Ascending aorta (tissue), 2 donors: ENCODE data around the gene RALGPS2. TPM values are rescaled to one million over a fixed set of nuclear protein-coding genes. Genes with fewer than 3 reads are reported as not detected.

ENCODE experiments used
- DNase-seq, 2 donors: peaks; one replicate each; pipeline ENCODE4 v3.0.0-alpha.2; 2019; ENCODE audit warnings: low spot score in 2 of 2
- H3K27ac ChIP-seq, 2 donors: fragments of 200-600 bp; sonication (generic); one replicate each; pipeline ENCODE4 v1.5.1; 2016 to 2017; ENCODE audit warnings: mild to moderate bottlenecking in 1 of 2
- H3K27me3 ChIP-seq: fragments of 200-600 bp; sonication (generic); one replicate; pipeline ENCODE4 v1.5.1; 2017
- H3K36me3 ChIP-seq, 2 donors: fragments of 200-600 bp; sonication (generic); one replicate each; pipeline ENCODE4 v1.5.1; 2016
- H3K4me1 ChIP-seq, 2 donors: fragments of 200-600 bp; sonication (generic); one replicate each; pipeline ENCODE4 v1.5.1; 2016 to 2017; ENCODE audit warnings: mild to moderate bottlenecking in 1 of 2
- H3K4me3 ChIP-seq, 2 donors: fragments of 200-600 bp; sonication (generic); one replicate each; pipeline ENCODE4 v1.5.1; 2016 to 2017; ENCODE audit warnings: mild to moderate bottlenecking in 1 of 2
- H3K9me3 ChIP-seq, 2 donors: fragments of 200-600 bp; sonication (generic); one replicate each; pipeline ENCODE4 v1.5.1; 2016
- intact Hi-C: fragments of 100-400 bp; cut with DNase I; formaldehyde crosslinking; loops from one replicate; pipeline ENCODE4 v1.15.1; 2023
- total RNA-seq: library from RNA; depleted of rRNA; stranded (reverse); fragments of >200 nt; gene quantifications from one replicate; pipeline ENCODE4 v1.1.0, GENCODE V29; 2016
- TF ChIP-seq, protein P1 (sequence below), 3 experiments: fragments of 200-600 bp in 2 of 3; fragments of 450-650 bp in 1 of 3; sonication (generic) in 2 of 3; IDR thresholded peaks; one replicate each; pipeline ENCODE4 v1.5.1; 2016 to 2019; ENCODE audit warnings: antibody characterized with exemption in 3 of 3, mild to moderate bottlenecking in 1 of 3, moderate library complexity in 1 of 3

Gene RALGPS2
- total RNA-seq, 1 donor from 2014 or later: 2.2 TPM

DNA sequence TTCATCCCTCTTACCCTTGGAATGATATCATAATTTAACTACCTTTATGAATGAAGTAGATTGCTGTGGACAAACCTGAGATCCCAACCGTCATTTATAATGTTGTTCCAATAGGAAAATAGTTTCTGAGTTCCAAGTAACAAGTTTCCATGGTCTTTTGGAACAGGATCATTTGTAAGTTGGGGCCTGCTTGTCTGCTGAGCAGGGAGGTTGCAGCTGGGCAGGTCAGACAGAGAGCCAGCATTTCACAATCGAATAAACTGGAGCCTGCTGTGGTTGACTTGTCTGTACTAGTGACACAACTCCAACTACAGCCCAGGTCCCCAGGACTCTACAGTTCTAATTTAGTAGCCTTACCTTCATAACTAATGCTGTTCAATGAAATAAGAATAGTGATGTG lies 18.6 kb upstream of the RALGPS2 start:
- H3K9me3 ChIP-seq: no peaks in the 10 kb centered on the region
- H3K4me1 ChIP-seq: no peaks in the 10 kb centered on the region
- H3K36me3 ChIP-seq: no peaks in the 10 kb centered on the region
- TF ChIP-seq, protein P1, sequence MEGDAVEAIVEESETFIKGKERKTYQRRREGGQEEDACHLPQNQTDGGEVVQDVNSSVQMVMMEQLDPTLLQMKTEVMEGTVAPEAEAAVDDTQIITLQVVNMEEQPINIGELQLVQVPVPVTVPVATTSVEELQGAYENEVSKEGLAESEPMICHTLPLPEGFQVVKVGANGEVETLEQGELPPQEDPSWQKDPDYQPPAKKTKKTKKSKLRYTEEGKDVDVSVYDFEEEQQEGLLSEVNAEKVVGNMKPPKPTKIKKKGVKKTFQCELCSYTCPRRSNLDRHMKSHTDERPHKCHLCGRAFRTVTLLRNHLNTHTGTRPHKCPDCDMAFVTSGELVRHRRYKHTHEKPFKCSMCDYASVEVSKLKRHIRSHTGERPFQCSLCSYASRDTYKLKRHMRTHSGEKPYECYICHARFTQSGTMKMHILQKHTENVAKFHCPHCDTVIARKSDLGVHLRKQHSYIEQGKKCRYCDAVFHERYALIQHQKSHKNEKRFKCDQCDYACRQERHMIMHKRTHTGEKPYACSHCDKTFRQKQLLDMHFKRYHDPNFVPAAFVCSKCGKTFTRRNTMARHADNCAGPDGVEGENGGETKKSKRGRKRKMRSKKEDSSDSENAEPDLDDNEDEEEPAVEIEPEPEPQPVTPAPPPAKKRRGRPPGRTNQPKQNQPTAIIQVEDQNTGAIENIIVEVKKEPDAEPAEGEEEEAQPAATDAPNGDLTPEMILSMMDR (IDR thresholded peaks at IDR 0.05): no peak
- intact Hi-C loops: no loop called here
- no peak overlapping the region for H3K4me3 ChIP-seq
- H3K27me3 ChIP-seq: no peaks in the 10 kb centered on the region
- DNase-seq: no peak
- no peak overlapping the region for H3K27ac ChIP-seq

DNA sequence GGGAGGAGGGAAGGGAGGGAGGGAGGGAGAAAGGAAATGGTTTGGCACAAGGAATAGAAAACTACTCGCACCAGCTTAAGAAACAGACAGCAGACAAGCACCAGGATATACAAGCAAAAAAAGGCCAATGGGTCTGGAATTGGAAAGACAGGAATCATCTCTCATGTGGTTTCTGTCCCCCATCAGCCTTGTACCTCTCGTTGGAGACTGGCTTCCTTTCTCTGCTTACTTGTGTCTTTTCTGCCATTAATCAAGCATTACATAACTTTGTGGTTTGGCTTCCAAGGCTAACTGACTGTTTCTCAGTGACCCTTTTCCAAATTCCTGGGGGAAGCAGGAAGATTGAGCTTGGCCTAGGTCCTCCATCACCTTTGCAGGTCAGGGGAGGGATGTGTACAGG lies 11.8 kb upstream of the RALGPS2 start:
- H3K36me3 ChIP-seq: no peaks in the 10 kb centered on the region
- TF ChIP-seq, protein P1 (IDR thresholded peaks at IDR 0.05): no peak
- H3K4me1 ChIP-seq: no peaks in the 10 kb centered on the region
- DNase-seq: no peak
- H3K27me3 ChIP-seq: no peaks in the 10 kb centered on the region
- H3K9me3 ChIP-seq: no peaks in the 10 kb centered on the region
- H3K27ac ChIP-seq: no peak overlapping the region
- intact Hi-C loops: no loop called here
- no peak overlapping the region for H3K4me3 ChIP-seq

DNA sequence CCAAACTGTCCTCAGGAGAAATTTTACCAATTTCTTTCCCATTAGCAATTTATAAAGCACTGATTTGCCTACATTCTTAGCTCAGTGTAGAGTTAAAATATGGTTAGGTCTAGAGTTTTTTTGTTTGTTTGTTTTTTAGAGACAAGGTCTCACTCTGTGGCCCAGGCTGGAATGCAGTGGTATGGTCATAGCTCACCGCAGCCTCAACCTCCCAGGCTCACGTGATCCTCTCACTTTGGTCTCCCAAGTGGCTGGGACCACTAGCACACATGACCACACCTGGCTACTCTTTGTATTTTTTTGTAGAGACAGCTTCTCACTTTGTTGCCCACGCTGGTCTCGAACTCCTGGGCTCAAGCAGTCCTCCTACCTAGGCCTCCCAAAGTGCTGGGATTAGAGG lies 10.6 kb upstream of the RALGPS2 start:
- H3K27ac ChIP-seq: no peak overlapping the region
- no peak overlapping the region for H3K4me3 ChIP-seq
- H3K9me3 ChIP-seq: no peaks in the 10 kb centered on the region
- TF ChIP-seq, protein P1 (IDR thresholded peaks at IDR 0.05): no peak
- no peaks in the 10 kb centered on the region for H3K36me3 ChIP-seq
- DNase-seq: no peak
- intact Hi-C loops: no loop called here
- H3K4me1 ChIP-seq: no peaks in the 10 kb centered on the region
- no peaks in the 10 kb centered on the region for H3K27me3 ChIP-seq

DNA sequence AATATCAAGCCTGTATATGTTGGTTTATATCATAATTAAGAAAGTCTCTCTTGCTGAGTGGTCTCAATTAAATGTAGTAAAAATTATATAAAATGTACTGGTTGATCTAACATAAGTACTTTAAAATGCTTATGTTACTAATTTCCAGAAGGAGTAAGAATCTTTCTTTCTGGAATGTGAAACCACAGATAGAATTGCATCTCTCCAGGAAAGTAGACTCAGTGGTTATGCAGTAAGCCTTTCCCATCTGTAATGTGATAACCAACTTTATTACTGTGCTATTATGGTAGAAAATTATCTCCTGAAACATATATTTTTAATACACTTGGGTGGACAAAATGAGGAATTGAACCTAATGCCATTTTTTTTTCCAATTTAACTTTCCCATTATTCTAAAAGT lies 8.9 kb upstream of the RALGPS2 start:
- intact Hi-C loops: no loop called here
- Histone ChIP-seq H3K36me3 (no peaks in the 10 kb centered on the region), H3K27me3 (no peaks in the 10 kb centered on the region), H3K27ac (no peak overlapping the region), H3K9me3 (no peaks in the 10 kb centered on the region), H3K4me3 (no peak overlapping the region), H3K4me1 (no peaks in the 10 kb centered on the region)
- TF ChIP-seq, protein P1 (IDR thresholded peaks at IDR 0.05): no peak
- no peak for DNase-seq

DNA sequence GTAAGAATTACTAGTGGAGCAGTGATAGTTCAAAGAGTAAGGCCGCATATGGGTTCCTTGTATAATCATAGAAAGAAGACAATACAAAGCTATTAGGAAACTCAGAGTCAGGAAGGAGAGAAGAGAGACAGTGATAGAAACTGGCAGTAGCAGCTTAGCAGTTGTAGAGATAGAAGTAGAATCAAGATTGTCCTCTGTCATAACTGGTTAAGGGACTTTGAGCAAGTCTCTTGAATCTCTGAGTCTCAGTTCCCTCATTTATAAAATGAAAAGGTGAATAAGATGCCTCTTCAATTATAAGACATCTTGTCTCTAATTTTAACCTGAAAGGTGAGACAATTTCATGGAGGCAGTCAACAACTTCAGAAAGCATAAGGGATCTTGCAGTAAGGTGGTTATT lies 6.5 kb upstream of the RALGPS2 start:
- no peaks in the 10 kb centered on the region for H3K9me3 ChIP-seq
- H3K27me3 ChIP-seq: no peaks in the 10 kb centered on the region
- TF ChIP-seq, protein P1 (IDR thresholded peaks at IDR 0.05): no peak
- no peak for DNase-seq
- H3K4me3 ChIP-seq: no peak overlapping the region
- no peaks in the 10 kb centered on the region for H3K36me3 ChIP-seq
- H3K4me1 ChIP-seq: no peaks in the 10 kb centered on the region
- intact Hi-C loops: no loop called here
- H3K27ac ChIP-seq: no peak overlapping the region

DNA sequence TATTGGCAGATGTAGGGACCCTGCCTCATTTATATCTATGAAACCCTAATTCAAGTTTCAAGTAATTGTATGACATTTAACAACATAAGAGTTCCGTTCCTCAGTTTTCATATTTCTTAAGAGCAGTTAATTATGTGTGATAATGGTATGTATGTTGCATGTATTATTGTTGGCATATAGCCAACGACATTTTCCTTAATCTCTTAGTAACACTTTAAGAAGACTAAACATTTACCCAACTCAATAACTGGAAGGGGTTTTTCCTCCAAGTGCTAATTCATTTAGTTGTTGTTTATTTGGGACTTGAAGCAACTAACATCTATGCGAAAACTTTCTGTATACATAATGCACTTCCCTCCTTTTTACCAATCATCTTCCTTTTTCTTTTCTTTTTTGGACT lies 1.5 kb upstream of the RALGPS2 start:
- Histone ChIP-seq H3K9me3 (no peaks in the 10 kb centered on the region), H3K27ac (no peak overlapping the region), H3K4me1 (no peaks in the 10 kb centered on the region), H3K36me3 (no peaks in the 10 kb centered on the region), H3K27me3 (no peaks in the 10 kb centered on the region), H3K4me3 (no peak overlapping the region)
- DNase-seq: no peak
- TF ChIP-seq, protein P1 (IDR thresholded peaks at IDR 0.05): no peak
- intact Hi-C loops: no loop called here
